Omental fat pad (tissue), 4 donors: ENCODE measurements around the gene ZNF816. TPM values are rescaled to one million over a fixed set of nuclear protein-coding genes. Genes with fewer than 3 reads are reported as not detected.
"Not testable (repeated sequence)": the region's sequence is repeated elsewhere in the genome, so short reads cannot be mapped to it uniquely, and the experiment has no call there.

Source experiments
- ATAC-seq: fragments of 150-250 bp; one replicate; pipeline ENCODE4 v1.9.1; 2016; ENCODE audit warnings: mild to moderate bottlenecking, moderate library complexity; ENCODE audit not compliant: low FRiP score
- DNase-seq: peaks from one replicate; pipeline ENCODE4 v3.0.0-alpha.2; 2019; ENCODE audit warnings: low spot score
- total RNA-seq, 4 donors: library from RNA; depleted of rRNA; stranded (reverse); fragments of >200 nt; gene quantifications; one replicate each; pipeline ENCODE4 v1.1.0, GENCODE V29; 2016
- TF ChIP-seq, protein P1 (sequence below), 3 donors: fragments of 450-650 bp; IDR thresholded peaks; one replicate each; pipeline ENCODE4 v1.5.1; 2016 to 2017; ENCODE audit warnings: antibody characterized with exemption in 3 of 3, mild to moderate bottlenecking in 3 of 3, moderate library complexity in 2 of 3

Gene ZNF816
- total RNA-seq, 4 donors from 2014 or later = 3.1 to 7.6 (median 3.9) TPM

GRCh38 chr19:52991484-52991883 is 28.8 kb upstream of the ZNF816 start:
- TF ChIP-seq, protein P1, sequence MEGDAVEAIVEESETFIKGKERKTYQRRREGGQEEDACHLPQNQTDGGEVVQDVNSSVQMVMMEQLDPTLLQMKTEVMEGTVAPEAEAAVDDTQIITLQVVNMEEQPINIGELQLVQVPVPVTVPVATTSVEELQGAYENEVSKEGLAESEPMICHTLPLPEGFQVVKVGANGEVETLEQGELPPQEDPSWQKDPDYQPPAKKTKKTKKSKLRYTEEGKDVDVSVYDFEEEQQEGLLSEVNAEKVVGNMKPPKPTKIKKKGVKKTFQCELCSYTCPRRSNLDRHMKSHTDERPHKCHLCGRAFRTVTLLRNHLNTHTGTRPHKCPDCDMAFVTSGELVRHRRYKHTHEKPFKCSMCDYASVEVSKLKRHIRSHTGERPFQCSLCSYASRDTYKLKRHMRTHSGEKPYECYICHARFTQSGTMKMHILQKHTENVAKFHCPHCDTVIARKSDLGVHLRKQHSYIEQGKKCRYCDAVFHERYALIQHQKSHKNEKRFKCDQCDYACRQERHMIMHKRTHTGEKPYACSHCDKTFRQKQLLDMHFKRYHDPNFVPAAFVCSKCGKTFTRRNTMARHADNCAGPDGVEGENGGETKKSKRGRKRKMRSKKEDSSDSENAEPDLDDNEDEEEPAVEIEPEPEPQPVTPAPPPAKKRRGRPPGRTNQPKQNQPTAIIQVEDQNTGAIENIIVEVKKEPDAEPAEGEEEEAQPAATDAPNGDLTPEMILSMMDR (IDR thresholded peaks at IDR 0.05) = no peak
- ATAC-seq (no peak), DNase-seq (no peak)

GRCh38 chr19:52990759-52991418 is 28.2 kb upstream of the ZNF816 start:
- DNase-seq (no peak), ATAC-seq (no peak)
- TF ChIP-seq, protein P1 (IDR thresholded peaks at IDR 0.05) = no peak

GRCh38 chr19:52988506-52988905 is 25.8 kb upstream of the ZNF816 start:
- DNase-seq (no peak), ATAC-seq (no peak)
- TF ChIP-seq, protein P1 (IDR thresholded peaks at IDR 0.05) = no peak

- ATAC-seq (no peak), DNase-seq (no peak)
- TF ChIP-seq, protein P1 (IDR thresholded peaks at IDR 0.05) = no peak
Measured at GRCh38 chr19:52987221-52987620, 24.5 kb upstream of the ZNF816 start.

GRCh38 chr19:52983167-52983566 is 20.5 kb upstream of the ZNF816 start:
- ATAC-seq = not testable (repeated sequence)

GRCh38 chr19:52981329-52981728 is 18.6 kb upstream of the ZNF816 start:
- no peak for ATAC-seq
- DNase-seq = no peak
- TF ChIP-seq, protein P1 (IDR thresholded peaks at IDR 0.05) = no peak

More at GRCh38 chr19:52983167-52983566, 20.5 kb upstream of the ZNF816 start:
- DNase-seq = not testable (repeated sequence)

GRCh38 chr19:52967772-52968171 is 5.1 kb upstream of the ZNF816 start:
- DNase-seq (no peak), ATAC-seq (no peak)
- TF ChIP-seq, protein P1 (IDR thresholded peaks at IDR 0.05) = no peak
